Liver (tissue), 9 donors: ENCODE data around the gene SLC10A3. TPM values are rescaled to one million over a fixed set of nuclear protein-coding genes. Genes with fewer than 3 reads are reported as not detected.

ENCODE experiments used
- DNase-seq: peaks from one replicate; pipeline ENCODE4 v3.0.0-alpha.2; 2017; ENCODE audit warnings: low spot score
- H3K27ac ChIP-seq, 2 donors: one replicate each; pipeline ENCODE4 v1.7.0; 2013; ENCODE audit warnings: inconsistent platforms in 2 of 2, low read length in 2 of 2, control low read depth in 1 of 2, low read depth in 1 of 2, mild to moderate bottlenecking in 1 of 2
- H3K27me3 ChIP-seq, 4 donors: one replicate each; pipeline versions ENCODE4 v1.6.1 to v1.7.0; 2013; ENCODE audit warnings: low read length in 3 of 4, inconsistent platforms in 1 of 4, mild to moderate bottlenecking in 1 of 4, moderate library complexity in 1 of 4; ENCODE audit not compliant: control insufficient read depth in 4 of 4, insufficient read depth in 4 of 4
- H3K36me3 ChIP-seq, 4 donors: one replicate each; pipeline versions ENCODE4 v1.6.1 to v1.7.0; 2013; ENCODE audit warnings: low read length in 3 of 4, mild to moderate bottlenecking in 3 of 4, low read depth in 1 of 4, moderate library complexity in 1 of 4; ENCODE audit not compliant: control insufficient read depth in 4 of 4, insufficient read depth in 3 of 4
- H3K4me1 ChIP-seq, 4 donors: one replicate each; pipeline versions ENCODE4 v1.6.1 to v1.7.0; 2013; ENCODE audit warnings: low read length in 3 of 4, mild to moderate bottlenecking in 3 of 4, moderate library complexity in 1 of 4; ENCODE audit not compliant: control insufficient read depth in 4 of 4, insufficient read depth in 4 of 4
- H3K4me3 ChIP-seq, 3 donors: one replicate each; pipeline versions ENCODE4 v1.6.1 to v1.7.0; 2013; ENCODE audit warnings: low read length in 3 of 3, control low read depth in 1 of 3, low read depth in 1 of 3, mild to moderate bottlenecking in 1 of 3
- H3K9ac ChIP-seq, 2 donors: one replicate each; pipeline ENCODE4 v1.7.0; 2013; ENCODE audit warnings: low read length in 2 of 2, mild to moderate bottlenecking in 2 of 2, moderate library complexity in 2 of 2, control low read depth in 1 of 2, low read depth in 1 of 2
- H3K9me3 ChIP-seq, 4 donors: one replicate each; pipeline versions ENCODE4 v1.6.1 to v1.7.0; 2013; ENCODE audit warnings: low read length in 3 of 4; ENCODE audit not compliant: control insufficient read depth in 4 of 4
- EGR1 ChIP-seq, 2 donors: IDR thresholded peaks; 2 replicates each; pipeline ENCODE4 v1.6.1; 2016 to 2018; ENCODE audit warnings: antibody characterized with exemption in 2 of 2, low read depth in 2 of 2
- FOXA1 ChIP-seq: IDR thresholded peaks from 2 replicates; pipeline ENCODE4 v1.6.1; 2016; ENCODE audit warnings: antibody characterized with exemption
- FOXA2 ChIP-seq: IDR thresholded peaks from 2 replicates; pipeline ENCODE4 v1.6.1; 2016; ENCODE audit warnings: antibody characterized with exemption
- GABPA ChIP-seq, 2 donors: IDR thresholded peaks in 1 of 2; conservative IDR thresholded peaks in 1 of 2; 2 replicates each; pipeline ENCODE4 v1.6.1; 2016; ENCODE audit warnings: antibody characterized with exemption in 2 of 2, mild to moderate bottlenecking in 1 of 2, moderate library complexity in 1 of 2
- HNF4A ChIP-seq, 2 donors: conservative IDR thresholded peaks; 2 replicates each; pipeline ENCODE4 v1.6.1; 2016; ENCODE audit warnings: antibody characterized with exemption in 2 of 2, mild to moderate bottlenecking in 2 of 2
- HNF4G ChIP-seq: IDR thresholded peaks from 2 replicates; pipeline ENCODE4 v1.6.1; 2016; ENCODE audit warnings: antibody characterized with exemption
- JUND ChIP-seq, 2 donors: IDR thresholded peaks; 2 replicates each; pipeline ENCODE4 v1.6.1; 2016; ENCODE audit warnings: antibody characterized with exemption in 2 of 2
- NR2F2 ChIP-seq: IDR thresholded peaks from 2 replicates; pipeline ENCODE4 v1.6.1; 2016; ENCODE audit warnings: antibody characterized with exemption
- RAD21 ChIP-seq, 2 donors: IDR thresholded peaks; 2 replicates each; pipeline ENCODE4 v1.6.1; 2016; ENCODE audit warnings: antibody characterized with exemption in 2 of 2, mild to moderate bottlenecking in 2 of 2
- RXRA ChIP-seq, 2 donors: IDR thresholded peaks; 2 replicates each; pipeline ENCODE4 v1.6.1; 2017 to 2018; ENCODE audit warnings: antibody characterized with exemption in 2 of 2, mild to moderate bottlenecking in 1 of 2
- SP1 ChIP-seq: IDR thresholded peaks from 2 replicates; pipeline ENCODE4 v1.6.1; 2018; ENCODE audit warnings: antibody characterized with exemption, mild to moderate bottlenecking
- TAF1 ChIP-seq: conservative IDR thresholded peaks from 2 replicates; pipeline ENCODE4 v1.6.1; 2016; ENCODE audit warnings: antibody characterized with exemption, mild to moderate bottlenecking
- YY1 ChIP-seq: IDR thresholded peaks from 2 replicates; pipeline ENCODE4 v1.6.1; 2016; ENCODE audit warnings: antibody characterized with exemption, mild to moderate bottlenecking
- WGBS: extraction: QIAGEN DNeasy Blood & Tissue Kit; methylation state at CpG from one replicate; pipeline ENCODE4 v1.1.7; 2013; 5-methylcytosine and 5-hydroxymethylcytosine counted together
- polyA plus RNA-seq, 2 donors: library from polyadenylated mRNA; stranded (reverse) in 1 of 2; unstranded in 1 of 2; fragments of 200-250 nt in 1 of 2; fragments of >200 nt in 1 of 2; fragmentation: Nextera tagmentation in 1 of 2; extraction: Ambion mirVana in 1 of 2; gene quantifications; one replicate each; pipeline versions ENCODE4 v1.2.1 to v1.2.3, GENCODE V29; 2013 to 2015
- total RNA-seq, 2 donors: library from RNA; depleted of rRNA; stranded (reverse); fragments of >200 nt; gene quantifications; one replicate each; pipeline ENCODE4 v1.2.3, GENCODE V29; 2014
- TF ChIP-seq, protein P1 (sequence below): IDR thresholded peaks from 2 replicates; pipeline ENCODE4 v1.6.1; 2016; ENCODE audit warnings: antibody characterized with exemption
- TF ChIP-seq, protein P2 (sequence below): fragments of 150-350 bp; IDR thresholded peaks from 2 replicates; pipeline ENCODE4 v1.5.1; 2017; ENCODE audit warnings: improper control_type of control experiment, low read depth, low read length; ENCODE audit not compliant: missing input control
- TF ChIP-seq, protein P3 (sequence below): IDR thresholded peaks from 2 replicates; pipeline ENCODE4 v1.6.1; 2016; ENCODE audit warnings: antibody characterized with exemption
- TF ChIP-seq, protein P4 (sequence below): IDR thresholded peaks from 2 replicates; pipeline ENCODE4 v1.6.1; 2016; ENCODE audit warnings: antibody characterized with exemption
- TF ChIP-seq, protein P5 (sequence below): IDR thresholded peaks from 2 replicates; pipeline ENCODE4 v1.6.1; 2016; ENCODE audit warnings: antibody characterized with exemption, mild to moderate bottlenecking
- donor health status: healthy.
- donor health status: healthy.
- donor health status: healthy.
- donor health status: healthy.
- donor health status: healthy.

SLC10A3 gene
- total and polyA plus RNA-seq, 4 donors = 3.2 to 5.6 (median 4.5) TPM

DNA sequence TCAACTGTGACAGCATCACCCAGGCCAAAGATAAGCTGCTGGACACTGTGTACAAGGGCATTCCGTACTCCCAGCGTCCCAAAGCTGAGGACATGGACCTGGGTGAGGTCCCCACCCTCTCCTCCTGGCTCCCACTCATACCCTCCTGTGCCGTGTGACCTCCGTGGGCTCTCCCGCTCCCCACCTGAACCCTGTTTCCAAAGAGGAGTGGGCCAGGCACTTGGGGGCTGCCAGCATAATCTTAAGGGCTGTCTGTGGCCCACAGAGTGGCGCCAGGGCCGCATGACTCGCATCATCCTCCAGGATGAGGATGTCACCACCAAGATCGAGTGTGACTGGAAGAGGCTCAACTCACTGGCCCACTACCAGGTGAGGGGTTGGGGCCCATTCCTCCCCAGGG, 21.3 kb downstream of the SLC10A3 start:
- no peak overlapping the region for H3K4me3 ChIP-seq
- no peak overlapping the region for H3K27ac ChIP-seq
- no peaks in the 10 kb centered on the region for H3K27me3 ChIP-seq
- no peak overlapping the region for H3K9ac ChIP-seq
- no peak for TF ChIP-seq EGR1 (IDR thresholded peaks at IDR 0.05; ENCODE audit: low read depth in 2 of 2)
- TF ChIP-seq, protein P1, sequence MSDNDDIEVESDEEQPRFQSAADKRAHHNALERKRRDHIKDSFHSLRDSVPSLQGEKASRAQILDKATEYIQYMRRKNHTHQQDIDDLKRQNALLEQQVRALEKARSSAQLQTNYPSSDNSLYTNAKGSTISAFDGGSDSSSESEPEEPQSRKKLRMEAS = no peak
- TF ChIP-seq, protein P2, sequence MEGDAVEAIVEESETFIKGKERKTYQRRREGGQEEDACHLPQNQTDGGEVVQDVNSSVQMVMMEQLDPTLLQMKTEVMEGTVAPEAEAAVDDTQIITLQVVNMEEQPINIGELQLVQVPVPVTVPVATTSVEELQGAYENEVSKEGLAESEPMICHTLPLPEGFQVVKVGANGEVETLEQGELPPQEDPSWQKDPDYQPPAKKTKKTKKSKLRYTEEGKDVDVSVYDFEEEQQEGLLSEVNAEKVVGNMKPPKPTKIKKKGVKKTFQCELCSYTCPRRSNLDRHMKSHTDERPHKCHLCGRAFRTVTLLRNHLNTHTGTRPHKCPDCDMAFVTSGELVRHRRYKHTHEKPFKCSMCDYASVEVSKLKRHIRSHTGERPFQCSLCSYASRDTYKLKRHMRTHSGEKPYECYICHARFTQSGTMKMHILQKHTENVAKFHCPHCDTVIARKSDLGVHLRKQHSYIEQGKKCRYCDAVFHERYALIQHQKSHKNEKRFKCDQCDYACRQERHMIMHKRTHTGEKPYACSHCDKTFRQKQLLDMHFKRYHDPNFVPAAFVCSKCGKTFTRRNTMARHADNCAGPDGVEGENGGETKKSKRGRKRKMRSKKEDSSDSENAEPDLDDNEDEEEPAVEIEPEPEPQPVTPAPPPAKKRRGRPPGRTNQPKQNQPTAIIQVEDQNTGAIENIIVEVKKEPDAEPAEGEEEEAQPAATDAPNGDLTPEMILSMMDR = no peak
- TF ChIP-seq TAF1 = no peak
- TF ChIP-seq RAD21 (IDR thresholded peaks at IDR 0.05) = no peak
- no peak for TF ChIP-seq HNF4G
- TF ChIP-seq FOXA2 = no peak
- TF ChIP-seq, protein P3, sequence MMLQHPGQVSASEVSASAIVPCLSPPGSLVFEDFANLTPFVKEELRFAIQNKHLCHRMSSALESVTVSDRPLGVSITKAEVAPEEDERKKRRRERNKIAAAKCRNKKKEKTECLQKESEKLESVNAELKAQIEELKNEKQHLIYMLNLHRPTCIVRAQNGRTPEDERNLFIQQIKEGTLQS = no peak
- TF ChIP-seq RXRA (IDR thresholded peaks at IDR 0.05) = no peak
- no peak for TF ChIP-seq SP1
- TF ChIP-seq, protein P4, sequence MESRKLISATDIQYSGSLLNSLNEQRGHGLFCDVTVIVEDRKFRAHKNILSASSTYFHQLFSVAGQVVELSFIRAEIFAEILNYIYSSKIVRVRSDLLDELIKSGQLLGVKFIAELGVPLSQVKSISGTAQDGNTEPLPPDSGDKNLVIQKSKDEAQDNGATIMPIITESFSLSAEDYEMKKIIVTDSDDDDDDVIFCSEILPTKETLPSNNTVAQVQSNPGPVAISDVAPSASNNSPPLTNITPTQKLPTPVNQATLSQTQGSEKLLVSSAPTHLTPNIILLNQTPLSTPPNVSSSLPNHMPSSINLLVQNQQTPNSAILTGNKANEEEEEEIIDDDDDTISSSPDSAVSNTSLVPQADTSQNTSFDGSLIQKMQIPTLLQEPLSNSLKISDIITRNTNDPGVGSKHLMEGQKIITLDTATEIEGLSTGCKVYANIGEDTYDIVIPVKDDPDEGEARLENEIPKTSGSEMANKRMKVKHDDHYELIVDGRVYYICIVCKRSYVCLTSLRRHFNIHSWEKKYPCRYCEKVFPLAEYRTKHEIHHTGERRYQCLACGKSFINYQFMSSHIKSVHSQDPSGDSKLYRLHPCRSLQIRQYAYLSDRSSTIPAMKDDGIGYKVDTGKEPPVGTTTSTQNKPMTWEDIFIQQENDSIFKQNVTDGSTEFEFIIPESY = no peak
- H3K36me3 ChIP-seq = peaks cover 0 to 2% (median 0%) of the 10 kb centered on the region in 4 donors
- no peaks in the 10 kb centered on the region for H3K9me3 ChIP-seq
- 96% methylated on average over 9 of the region's 9 CpGs for WGBS
- no peak for DNase-seq
- H3K4me1 ChIP-seq = no peaks in the 10 kb centered on the region

DNA sequence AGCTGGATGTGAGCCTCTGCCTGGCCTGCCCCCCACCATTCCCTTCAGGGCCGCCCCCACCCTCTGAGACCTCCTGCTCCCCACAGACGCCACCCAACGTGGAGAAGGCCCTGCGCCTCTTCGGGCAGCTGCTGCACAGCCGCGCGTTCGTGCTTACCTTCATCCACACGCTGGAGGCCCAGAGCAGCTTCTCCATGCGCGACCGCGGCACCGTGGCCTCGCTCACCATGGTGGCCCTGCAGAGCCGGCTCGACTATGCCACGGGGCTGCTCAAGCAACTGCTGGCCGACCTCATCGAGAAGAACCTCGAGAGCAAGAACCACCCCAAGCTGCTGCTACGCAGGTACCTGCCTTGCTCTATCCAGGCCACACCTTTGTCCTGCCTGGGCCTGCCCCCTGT, 22.2 kb downstream of the SLC10A3 start:
- H3K36me3 ChIP-seq = peaks cover 0 to 2% (median 0%) of the 10 kb centered on the region in 4 donors
- WGBS = 98% methylated on average over 23 of the region's 23 CpGs

More for the DNA sequence above, 22.2 kb downstream of the SLC10A3 start:
- Histone ChIP-seq H3K27me3 (no peaks in the 10 kb centered on the region), H3K9ac (no peak overlapping the region), H3K4me3 (no peak overlapping the region), H3K4me1 (no peaks in the 10 kb centered on the region), H3K9me3 (no peaks in the 10 kb centered on the region), H3K27ac (no peak overlapping the region)
- no peak for DNase-seq
- TF ChIP-seq JUND (IDR thresholded peaks at IDR 0.05) = no peak
- no peak for TF ChIP-seq HNF4A (conservative IDR thresholded peaks at IDR 0.05)
- TF ChIP-seq FOXA1 = no peak
- no peak for TF ChIP-seq HNF4G
- TF ChIP-seq, protein P2 = no peak
- TF ChIP-seq NR2F2 = no peak
- TF ChIP-seq EGR1 (IDR thresholded peaks at IDR 0.05; ENCODE audit: low read depth in 2 of 2) = no peak
- TF ChIP-seq YY1 = no peak
- TF ChIP-seq RAD21 (IDR thresholded peaks at IDR 0.05) = no peak
- TF ChIP-seq, protein P5, sequence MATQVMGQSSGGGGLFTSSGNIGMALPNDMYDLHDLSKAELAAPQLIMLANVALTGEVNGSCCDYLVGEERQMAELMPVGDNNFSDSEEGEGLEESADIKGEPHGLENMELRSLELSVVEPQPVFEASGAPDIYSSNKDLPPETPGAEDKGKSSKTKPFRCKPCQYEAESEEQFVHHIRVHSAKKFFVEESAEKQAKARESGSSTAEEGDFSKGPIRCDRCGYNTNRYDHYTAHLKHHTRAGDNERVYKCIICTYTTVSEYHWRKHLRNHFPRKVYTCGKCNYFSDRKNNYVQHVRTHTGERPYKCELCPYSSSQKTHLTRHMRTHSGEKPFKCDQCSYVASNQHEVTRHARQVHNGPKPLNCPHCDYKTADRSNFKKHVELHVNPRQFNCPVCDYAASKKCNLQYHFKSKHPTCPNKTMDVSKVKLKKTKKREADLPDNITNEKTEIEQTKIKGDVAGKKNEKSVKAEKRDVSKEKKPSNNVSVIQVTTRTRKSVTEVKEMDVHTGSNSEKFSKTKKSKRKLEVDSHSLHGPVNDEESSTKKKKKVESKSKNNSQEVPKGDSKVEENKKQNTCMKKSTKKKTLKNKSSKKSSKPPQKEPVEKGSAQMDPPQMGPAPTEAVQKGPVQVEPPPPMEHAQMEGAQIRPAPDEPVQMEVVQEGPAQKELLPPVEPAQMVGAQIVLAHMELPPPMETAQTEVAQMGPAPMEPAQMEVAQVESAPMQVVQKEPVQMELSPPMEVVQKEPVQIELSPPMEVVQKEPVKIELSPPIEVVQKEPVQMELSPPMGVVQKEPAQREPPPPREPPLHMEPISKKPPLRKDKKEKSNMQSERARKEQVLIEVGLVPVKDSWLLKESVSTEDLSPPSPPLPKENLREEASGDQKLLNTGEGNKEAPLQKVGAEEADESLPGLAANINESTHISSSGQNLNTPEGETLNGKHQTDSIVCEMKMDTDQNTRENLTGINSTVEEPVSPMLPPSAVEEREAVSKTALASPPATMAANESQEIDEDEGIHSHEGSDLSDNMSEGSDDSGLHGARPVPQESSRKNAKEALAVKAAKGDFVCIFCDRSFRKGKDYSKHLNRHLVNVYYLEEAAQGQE = no peak
- TF ChIP-seq, protein P3 = no peak
- TF ChIP-seq, protein P4 = no peak
- no peak for TF ChIP-seq FOXA2
- TF ChIP-seq, protein P1 = no peak
- TF ChIP-seq TAF1 = no peak
- TF ChIP-seq GABPA (IDR thresholded peaks at IDR 0.05 in 1 of 2, conservative IDR thresholded peaks at IDR 0.05 in 1 of 2) = no peak
- no peak for TF ChIP-seq RXRA (IDR thresholded peaks at IDR 0.05)
- TF ChIP-seq SP1 = no peak
